Tibial nerve (tissue), 4 donors: ENCODE data around the gene HES5. TPM values are rescaled to one million over a fixed set of nuclear protein-coding genes. Genes with fewer than 3 reads are reported as not detected.

ENCODE experiments used
- DNase-seq, 2 donors: peaks; one replicate each; pipeline ENCODE4 v3.0.0-alpha.2; 2019; ENCODE audit warnings: low spot score in 2 of 2
- H3K27ac ChIP-seq, 4 donors: fragments of 200-600 bp; sonication (generic) in 3 of 4; one replicate each; pipeline ENCODE4 v1.5.1; 2017 to 2019; ENCODE audit warnings: mild to moderate bottlenecking in 1 of 4
- H3K27me3 ChIP-seq, 2 donors: fragments of 200-600 bp; sonication (generic) in 1 of 2; one replicate each; pipeline versions ENCODE4 v1.5.1 to v1.6.0; 2017 to 2019
- H3K36me3 ChIP-seq, 3 donors: fragments of 200-600 bp; sonication (generic); one replicate each; pipeline ENCODE4 v1.5.1; 2018 to 2019
- H3K4me1 ChIP-seq, 4 donors: fragments of 200-600 bp; sonication (generic) in 3 of 4; one replicate each; pipeline ENCODE4 v1.5.1; 2017 to 2019
- H3K4me3 ChIP-seq, 4 donors: fragments of 200-600 bp; sonication (generic) in 3 of 4; one replicate each; pipeline ENCODE4 v1.5.1; 2017 to 2019; ENCODE audit warnings: mild to moderate bottlenecking in 1 of 4, moderate library complexity in 1 of 4
- H3K9me3 ChIP-seq, 4 donors: fragments of 200-600 bp; sonication (generic) in 3 of 4; one replicate each; pipeline ENCODE4 v1.5.1; 2017 to 2019
- CTCF ChIP-seq, 5 experiments: fragments of 200-600 bp in 3 of 5; fragments of 450-650 bp in 2 of 5; sonication (generic) in 3 of 5; IDR thresholded peaks; one replicate each; pipeline ENCODE4 v1.5.1; 2016 to 2019; ENCODE audit warnings: antibody characterized with exemption in 5 of 5, mild to moderate bottlenecking in 3 of 5, moderate library complexity in 2 of 5
- EP300 ChIP-seq, 2 donors: sonication (generic); formaldehyde crosslinking; IDR thresholded peaks; one replicate each; pipeline ENCODE4 v1.6.1; 2017; ENCODE audit warnings: antibody characterized with exemption in 2 of 2, mild to moderate bottlenecking in 1 of 2
- POLR2A ChIP-seq, 2 donors: fragments of 450-650 bp; IDR thresholded peaks; one replicate each; pipeline ENCODE4 v1.6.1; 2017; ENCODE audit warnings: antibody characterized with exemption in 2 of 2, mild to moderate bottlenecking in 2 of 2, moderate library complexity in 2 of 2
- WGBS, 2 donors: methylation state at CpG; one replicate each; pipeline ENCODE4 v1.1.5; 2018; 5-methylcytosine and 5-hydroxymethylcytosine counted together
- total RNA-seq, 4 donors: library from RNA; depleted of rRNA; stranded (reverse); fragments of >200 nt; gene quantifications; one replicate each; pipeline ENCODE4 v1.1.0, GENCODE V29; 2016

HES5 gene
- total RNA-seq, 4 donors from 2014 or later: 0.87 TPM; not detected in 3

GRCh38 chr1:2504949-2505272, 25.2 kb downstream of the HES5 start:
- no peak overlapping the region for H3K27ac ChIP-seq
- no peaks in the 10 kb centered on the region for H3K9me3 ChIP-seq
- H3K36me3 ChIP-seq: peaks cover 0 to 30% (median 13%) of the 10 kb centered on the region in 3 donors
- peaks cover 0 to 26% (median 4%) of the 10 kb centered on the region in 4 donors for H3K4me1 ChIP-seq
- WGBS, 2 donors: 42 to 50% methylated on average over 18 to 19 of the region's 22 CpGs
- H3K27me3 ChIP-seq: peaks cover 2 to 51% of the 10 kb centered on the region in 2 donors
- no peak overlapping the region for H3K4me3 ChIP-seq
- no peak for DNase-seq
- TF ChIP-seq EP300 (IDR thresholded peaks at IDR 0.05) (no peak), POLR2A (IDR thresholded peaks at IDR 0.05) (no peak), CTCF (IDR thresholded peaks at IDR 0.05) (no peak)

- DNase-seq: no peak
- H3K4me3 ChIP-seq: no peak overlapping the region
These were observed 25.7 kb downstream of the HES5 start for GRCh38 chr1:2504225-2504948.

DNA sequence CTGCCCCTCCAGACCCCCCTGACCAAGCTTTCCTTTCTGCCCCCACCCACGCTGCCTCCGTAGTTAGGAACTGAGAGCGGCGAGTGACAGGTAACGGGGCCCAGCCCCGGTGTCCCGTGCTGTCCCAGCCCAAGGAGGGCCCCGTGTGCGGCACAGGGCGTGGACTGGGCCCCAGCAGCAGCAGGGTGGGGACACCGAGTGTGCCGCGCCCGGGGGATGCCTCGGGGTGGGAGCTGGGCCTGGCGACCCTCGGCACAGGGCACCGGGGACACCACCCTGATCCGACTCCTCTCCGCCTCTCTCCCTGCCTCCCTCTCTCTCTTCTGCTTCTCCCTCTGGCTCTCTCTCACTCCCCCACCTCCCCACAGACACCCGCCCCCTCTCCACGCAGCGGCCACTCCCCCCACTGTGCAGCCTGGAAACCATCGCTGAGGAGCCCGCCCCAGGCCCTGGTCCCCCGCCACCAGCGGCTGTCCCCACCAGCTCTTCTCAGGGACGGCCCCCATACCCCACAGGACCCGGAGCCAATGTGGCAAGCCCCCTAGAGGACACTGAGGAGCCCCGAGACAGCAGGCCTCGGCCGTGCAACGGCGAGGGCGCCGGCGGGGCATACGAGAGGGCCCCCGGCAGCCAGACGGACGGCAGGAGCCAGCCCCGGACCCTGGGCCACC, 26.4 kb downstream of the HES5 start:
- H3K4me1 ChIP-seq: peaks cover 0 to 26% (median 4%) of the 10 kb centered on the region in 4 donors
- TF ChIP-seq POLR2A (IDR thresholded peaks at IDR 0.05): no peak
- TF ChIP-seq EP300 (IDR thresholded peaks at IDR 0.05): no peak
- TF ChIP-seq CTCF (IDR thresholded peaks at IDR 0.05): no peak

More at GRCh38 chr1:2504225-2504948, 25.7 kb downstream of the HES5 start:
- Histone ChIP-seq H3K27me3 (peaks cover 2 to 56% of the 10 kb centered on the region in 2 donors), H3K9me3 (no peaks in the 10 kb centered on the region), H3K27ac (no peak overlapping the region), H3K4me1 (peaks cover 0 to 26% (median 4%) of the 10 kb centered on the region in 4 donors), H3K36me3 (peaks cover 0 to 24% (median 8%) of the 10 kb centered on the region in 3 donors)
- TF ChIP-seq POLR2A (IDR thresholded peaks at IDR 0.05) (no peak), EP300 (IDR thresholded peaks at IDR 0.05) (no peak), CTCF (IDR thresholded peaks at IDR 0.05) (no peak)
- WGBS, 2 donors: 44 to 48% methylated on average over 21 to 30 of the region's 36 CpGs

GRCh38 chr1:2502661-2503553, 27.2 kb downstream of the HES5 start:
- Histone ChIP-seq H3K36me3 (peaks cover 0 to 10% (median under 1%) of the 10 kb centered on the region in 3 donors), H3K27ac (no peak overlapping the region), H3K4me3 (no peak overlapping the region), H3K9me3 (no peaks in the 10 kb centered on the region), H3K27me3 (peaks cover 2 to 71% of the 10 kb centered on the region in 2 donors), H3K4me1 (peaks cover 0 to 26% (median 4%) of the 10 kb centered on the region in 4 donors)
- TF ChIP-seq POLR2A (IDR thresholded peaks at IDR 0.05) (no peak), CTCF (IDR thresholded peaks at IDR 0.05) (no peak), EP300 (IDR thresholded peaks at IDR 0.05) (no peak)
- 67% methylated on average over 10 to 29 of the region's 36 CpGs for WGBS, 2 donors
- no peak for DNase-seq

More for the DNA sequence above, 26.4 kb downstream of the HES5 start:
- Histone ChIP-seq H3K27ac (no peak overlapping the region), H3K36me3 (peaks cover 0 to 17% (median 5%) of the 10 kb centered on the region in 3 donors), H3K4me3 (no peak overlapping the region), H3K9me3 (no peaks in the 10 kb centered on the region), H3K27me3 (peaks cover 2 to 63% of the 10 kb centered on the region in 2 donors)
- DNase-seq: no peak
- 30% methylated on average over 26 to 42 of the region's 42 CpGs for WGBS, 2 donors
